SK-N-SH (cell line): ENCODE measurements around the gene PDGFB. TPM values are rescaled to one million over a fixed set of nuclear protein-coding genes. Genes with fewer than 3 reads are reported as not detected.

Experiments used
- CTCF ChIA-PET: fragments of 300-600, 350-600 bp; formaldehyde crosslinking; extraction: SDS; loops from one replicate; lab custom pipeline; 2021; lab: Yijun Ruan, JAX
- POLR2A ChIA-PET: fragments of 350-600 bp; sonication (Branson Sonifier 250); formaldehyde crosslinking; extraction: SDS; loops from one replicate; lab custom pipeline; 2020; ENCODE audit warnings: antibody characterized with exemption, inconsistent platforms; lab: Yijun Ruan, JAX
- DNase-seq: peaks from one replicate; pipeline ENCODE4 v3.0.0; 2012
- H2AFZ ChIP-seq: fragments of 200-600 bp; sonication (generic); 2 replicates; pipeline ENCODE4 v1.8.1; 2016; ENCODE audit warnings: antibody characterized with exemption, mild to moderate bottlenecking, low read depth
- H3F3A ChIP-seq: fragments of 200-600 bp; sonication (generic); replicated peaks from 2 replicates; pipeline ENCODE3; 2016; ENCODE audit warnings: antibody characterized with exemption, mild to moderate bottlenecking; ENCODE audit not compliant: insufficient read depth
- H3K27ac ChIP-seq, 2 experiments: fragments of 200-500 bp in 1 of 2; fragments of 200-600 bp in 1 of 2; sonication (Bioruptor generic) in 1 of 2; sonication (generic), shearing (Covaris generic) in 1 of 2; 2 replicates each; pipeline versions ENCODE4 v1.5.1 to v1.6.1; 2014 to 2016; ENCODE audit warnings: low read depth in 2 of 2, inconsistent platforms in 1 of 2, low read length in 1 of 2, mild to moderate bottlenecking in 1 of 2, mixed read lengths in 1 of 2
- H3K27me3 ChIP-seq: fragments of 200-600 bp; sonication (generic), shearing (Covaris generic); 2 replicates; pipeline ENCODE4 v1.6.1; 2016; ENCODE audit warnings: mixed run types; ENCODE audit not compliant: insufficient read depth
- H3K36me3 ChIP-seq, 2 experiments: fragments of 200-500 bp in 1 of 2; fragments of 200-600 bp in 1 of 2; sonication (Bioruptor generic) in 1 of 2; sonication (generic) in 1 of 2; replicated peaks in 1 of 2; 2 replicates each; pipeline versions ENCODE3 to v1.5.1; 2014 to 2016; ENCODE audit warnings: low read length in 1 of 2, mild to moderate bottlenecking in 1 of 2; ENCODE audit not compliant: insufficient read depth in 2 of 2, control insufficient read depth in 1 of 2
- H3K4me1 ChIP-seq, 2 experiments: fragments of 200-500 bp in 1 of 2; fragments of 200-600 bp in 1 of 2; sonication (Bioruptor generic) in 1 of 2; sonication (generic), shearing (Covaris generic) in 1 of 2; 2 replicates each; pipeline versions ENCODE4 v1.5.1 to v1.6.1; 2014 to 2016; ENCODE audit warnings: low read depth in 1 of 2, low read length in 1 of 2, mixed run types in 1 of 2; ENCODE audit not compliant: insufficient read depth in 2 of 2, control insufficient read depth in 1 of 2
- H3K4me2 ChIP-seq: fragments of 200-600 bp; sonication (generic), shearing (Covaris generic); 2 replicates; pipeline ENCODE4 v1.6.1; 2017; ENCODE audit warnings: mixed run types
- H3K4me3 ChIP-seq, 2 experiments: fragments of 200-500 bp in 1 of 2; fragments of 200-600 bp in 1 of 2; sonication (Bioruptor generic) in 1 of 2; sonication (generic), shearing (Covaris generic) in 1 of 2; 2 replicates each; pipeline versions ENCODE4 v1.5.1 to v1.8.1; 2014 to 2016; ENCODE audit warnings: low read depth in 2 of 2, inconsistent platforms in 1 of 2, low read length in 1 of 2, mild to moderate bottlenecking in 1 of 2, mixed read lengths in 1 of 2, moderate library complexity in 1 of 2
- H3K79me2 ChIP-seq: fragments of 200-600 bp; sonication (generic); 2 replicates; pipeline ENCODE4 v1.8.1; 2017; ENCODE audit warnings: mild to moderate bottlenecking; ENCODE audit not compliant: insufficient read depth
- H3K9ac ChIP-seq: fragments of 200-600 bp; sonication (generic); 2 replicates; pipeline ENCODE4 v1.6.1; 2017; ENCODE audit warnings: mixed run types
- H3K9me2 ChIP-seq: fragments of 200-600 bp; sonication (generic); 2 replicates; pipeline ENCODE4 v1.6.1; 2017; ENCODE audit warnings: mixed run types
- H3K9me3 ChIP-seq: fragments of 200-600 bp; sonication (generic); 2 replicates; pipeline ENCODE4 v1.6.1; 2017; ENCODE audit warnings: mixed run types, mild to moderate bottlenecking, moderate library complexity
- H4K20me1 ChIP-seq: fragments of 200-600 bp; sonication (generic); 2 replicates; pipeline ENCODE4 v1.6.1; 2017; ENCODE audit warnings: mild to moderate bottlenecking, mixed run types; ENCODE audit not compliant: insufficient read depth
- EZH2phosphoT487 ChIP-seq: fragments of 200-600 bp; sonication (generic); IDR thresholded peaks from 2 replicates; pipeline ENCODE4 v1.6.1; 2017; ENCODE audit warnings: low read depth, mixed run types, mild to moderate bottlenecking, antibody characterized with exemption, moderate library complexity, borderline replicate concordance
- FOSL2 ChIP-seq: IDR thresholded peaks from 2 replicates; pipeline ENCODE4 v1.4.0; 2012; ENCODE audit warnings: low read depth, mild to moderate bottlenecking, moderate library complexity, borderline replicate concordance
- FOXM1 ChIP-seq: IDR thresholded peaks from 2 replicates; pipeline ENCODE4 v1.4.0; 2012; ENCODE audit warnings: low read depth, mild to moderate bottlenecking
- GABPA ChIP-seq: IDR thresholded peaks from 2 replicates; pipeline ENCODE4 v1.4.0; 2012; ENCODE audit warnings: low read depth, mild to moderate bottlenecking
- GATA2 ChIP-seq: sonication (generic); formaldehyde crosslinking; IDR thresholded peaks from 2 replicates; pipeline ENCODE4 v1.5.0; 2020; ENCODE audit warnings: mild to moderate bottlenecking, missing genetic modification reagents
- MEF2A ChIP-seq: IDR thresholded peaks from 2 replicates; pipeline ENCODE4 v1.4.0; 2012; ENCODE audit warnings: low read depth, borderline replicate concordance
- MXI1 ChIP-seq: IDR thresholded peaks from 2 replicates; pipeline ENCODE4 v1.6.1; 2012; ENCODE audit warnings: mild to moderate bottlenecking, low read depth, low read length, improper control_type of control experiment
- NRF1 ChIP-seq: IDR thresholded peaks from 2 replicates; pipeline ENCODE4 v1.6.1; 2012; ENCODE audit warnings: low read depth, mild to moderate bottlenecking, low read length
- POLR2AphosphoS5 ChIP-seq: IDR thresholded peaks from 2 replicates; pipeline ENCODE4 v1.6.1; 2012; ENCODE audit warnings: low read depth, low read length
- RAD21 ChIP-seq: IDR thresholded peaks from 2 replicates; pipeline ENCODE4 v1.6.1; 2012; ENCODE audit warnings: mild to moderate bottlenecking, low read length
- RCOR1 ChIP-seq: fragments of 150-350 bp; IDR thresholded peaks from 2 replicates; pipeline ENCODE4 v1.6.1; 2017; ENCODE audit warnings: antibody characterized with exemption, low read length
- RXRA ChIP-seq: IDR thresholded peaks from 2 replicates; pipeline ENCODE4 v1.4.0; 2012; ENCODE audit warnings: low read depth, mild to moderate bottlenecking, borderline replicate concordance
- TAF1 ChIP-seq: IDR thresholded peaks from 2 replicates; pipeline ENCODE4 v1.6.1; 2012; ENCODE audit warnings: low read depth, mild to moderate bottlenecking, low read length, moderate library complexity, borderline replicate concordance
- TCF12 ChIP-seq: IDR thresholded peaks from 2 replicates; pipeline ENCODE4 v1.4.0; 2012
- WGBS: methylation state at CpG from one replicate; pipeline ENCODE4 v1.1.6; 2017; ENCODE audit warnings: low lambda C conversion rate; 5-methylcytosine and 5-hydroxymethylcytosine counted together
- polyA plus RNA-seq, 3 experiments: library from polyadenylated mRNA; depleted of rRNA; stranded (reverse); fragments of >200 nt; gene quantifications; 2 replicates each; pipeline ENCODE4 v1.2.3, GENCODE V29; 2012
- TF ChIP-seq, protein P1 (sequence below): IDR thresholded peaks from 2 replicates; pipeline ENCODE4 v1.4.0; 2012; ENCODE audit warnings: low read depth, borderline replicate concordance
- TF ChIP-seq, protein P2 (sequence below): IDR thresholded peaks from 2 replicates; pipeline ENCODE4 v1.6.1; 2012; ENCODE audit warnings: mild to moderate bottlenecking, low read depth, low read length, moderate library complexity
- TF ChIP-seq, protein P3 (sequence below): IDR thresholded peaks from 2 replicates; pipeline ENCODE4 v1.4.0; 2012; ENCODE audit warnings: low read depth
- TF ChIP-seq, protein P4 (sequence below): fragments of 150-350 bp; IDR thresholded peaks from 2 replicates; pipeline ENCODE4 v1.6.1; 2017; ENCODE audit warnings: antibody characterized with exemption, low read length, low read depth, borderline replicate concordance
- TF ChIP-seq, protein P5 (sequence below): IDR thresholded peaks from 2 replicates; pipeline ENCODE4 v1.4.0; 2012; ENCODE audit warnings: low read depth, borderline replicate concordance

PDGFB gene
- polyA plus RNA-seq, 1 of the 3 experiments (the other 2 are of a cell fraction) = 0.44 TPM

DNA sequence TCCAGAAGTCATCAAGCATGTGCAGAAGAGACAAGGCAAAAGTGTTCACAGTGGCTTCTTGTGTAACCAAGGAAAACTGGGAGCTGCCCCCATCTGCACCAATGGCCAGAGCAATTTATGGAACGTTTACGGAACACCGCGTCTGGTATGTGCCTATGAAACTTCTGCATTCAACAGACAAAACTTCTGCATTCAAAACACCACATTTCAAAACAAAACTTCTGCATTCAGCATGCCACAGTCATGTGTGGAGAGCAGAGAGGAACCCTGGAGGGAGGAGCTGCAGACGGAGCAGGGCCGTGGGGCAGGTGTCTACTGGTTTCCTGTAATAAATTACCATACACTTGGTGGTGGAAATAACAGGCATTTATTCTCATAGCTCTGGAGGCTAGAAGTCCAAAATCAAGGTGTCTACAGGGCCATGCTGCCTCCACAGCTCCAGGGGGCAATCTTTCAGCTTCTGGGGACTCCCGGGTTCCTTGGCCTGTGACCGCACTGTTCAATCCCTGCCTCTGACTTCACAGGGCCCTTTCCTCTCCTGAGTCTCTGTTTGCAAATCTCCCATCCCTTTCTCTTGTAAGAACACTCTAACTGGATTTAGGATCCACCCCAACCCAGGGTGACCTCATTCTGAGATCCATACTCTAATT lies 42.4 kb upstream of the PDGFB start:
- no peaks in the 10 kb centered on the region for H4K20me1 ChIP-seq
- no peaks in the 10 kb centered on the region for H3K9me3 ChIP-seq
- no peak overlapping the region for H3K4me2 ChIP-seq
- peaks cover 4 to 7% of the 10 kb centered on the region in 2 experiments; a peak in 3 of 4 replicates for H3K4me1 ChIP-seq
- WGBS = 100% methylated on average over 3 of the region's 8 CpGs
- no peak for DNase-seq
- POLR2A ChIA-PET = no interaction called here
- H3K4me3 ChIP-seq = no peak overlapping the region
- no peak overlapping the region for H3K9ac ChIP-seq
- H2AFZ ChIP-seq = no peak overlapping the region
- H3K36me3 ChIP-seq = no peaks in the 10 kb centered on the region
- no peak for TF ChIP-seq EZH2phosphoT487
- no peak for TF ChIP-seq MEF2A
- TF ChIP-seq, protein P1, sequence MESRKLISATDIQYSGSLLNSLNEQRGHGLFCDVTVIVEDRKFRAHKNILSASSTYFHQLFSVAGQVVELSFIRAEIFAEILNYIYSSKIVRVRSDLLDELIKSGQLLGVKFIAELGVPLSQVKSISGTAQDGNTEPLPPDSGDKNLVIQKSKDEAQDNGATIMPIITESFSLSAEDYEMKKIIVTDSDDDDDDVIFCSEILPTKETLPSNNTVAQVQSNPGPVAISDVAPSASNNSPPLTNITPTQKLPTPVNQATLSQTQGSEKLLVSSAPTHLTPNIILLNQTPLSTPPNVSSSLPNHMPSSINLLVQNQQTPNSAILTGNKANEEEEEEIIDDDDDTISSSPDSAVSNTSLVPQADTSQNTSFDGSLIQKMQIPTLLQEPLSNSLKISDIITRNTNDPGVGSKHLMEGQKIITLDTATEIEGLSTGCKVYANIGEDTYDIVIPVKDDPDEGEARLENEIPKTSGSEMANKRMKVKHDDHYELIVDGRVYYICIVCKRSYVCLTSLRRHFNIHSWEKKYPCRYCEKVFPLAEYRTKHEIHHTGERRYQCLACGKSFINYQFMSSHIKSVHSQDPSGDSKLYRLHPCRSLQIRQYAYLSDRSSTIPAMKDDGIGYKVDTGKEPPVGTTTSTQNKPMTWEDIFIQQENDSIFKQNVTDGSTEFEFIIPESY = no peak
- TF ChIP-seq MXI1 = no peak
- no peak for TF ChIP-seq FOSL2
- TF ChIP-seq NRF1 = no peak
- TF ChIP-seq GATA2 (CRISPR knock-in tag) = no peak
- TF ChIP-seq, protein P2, sequence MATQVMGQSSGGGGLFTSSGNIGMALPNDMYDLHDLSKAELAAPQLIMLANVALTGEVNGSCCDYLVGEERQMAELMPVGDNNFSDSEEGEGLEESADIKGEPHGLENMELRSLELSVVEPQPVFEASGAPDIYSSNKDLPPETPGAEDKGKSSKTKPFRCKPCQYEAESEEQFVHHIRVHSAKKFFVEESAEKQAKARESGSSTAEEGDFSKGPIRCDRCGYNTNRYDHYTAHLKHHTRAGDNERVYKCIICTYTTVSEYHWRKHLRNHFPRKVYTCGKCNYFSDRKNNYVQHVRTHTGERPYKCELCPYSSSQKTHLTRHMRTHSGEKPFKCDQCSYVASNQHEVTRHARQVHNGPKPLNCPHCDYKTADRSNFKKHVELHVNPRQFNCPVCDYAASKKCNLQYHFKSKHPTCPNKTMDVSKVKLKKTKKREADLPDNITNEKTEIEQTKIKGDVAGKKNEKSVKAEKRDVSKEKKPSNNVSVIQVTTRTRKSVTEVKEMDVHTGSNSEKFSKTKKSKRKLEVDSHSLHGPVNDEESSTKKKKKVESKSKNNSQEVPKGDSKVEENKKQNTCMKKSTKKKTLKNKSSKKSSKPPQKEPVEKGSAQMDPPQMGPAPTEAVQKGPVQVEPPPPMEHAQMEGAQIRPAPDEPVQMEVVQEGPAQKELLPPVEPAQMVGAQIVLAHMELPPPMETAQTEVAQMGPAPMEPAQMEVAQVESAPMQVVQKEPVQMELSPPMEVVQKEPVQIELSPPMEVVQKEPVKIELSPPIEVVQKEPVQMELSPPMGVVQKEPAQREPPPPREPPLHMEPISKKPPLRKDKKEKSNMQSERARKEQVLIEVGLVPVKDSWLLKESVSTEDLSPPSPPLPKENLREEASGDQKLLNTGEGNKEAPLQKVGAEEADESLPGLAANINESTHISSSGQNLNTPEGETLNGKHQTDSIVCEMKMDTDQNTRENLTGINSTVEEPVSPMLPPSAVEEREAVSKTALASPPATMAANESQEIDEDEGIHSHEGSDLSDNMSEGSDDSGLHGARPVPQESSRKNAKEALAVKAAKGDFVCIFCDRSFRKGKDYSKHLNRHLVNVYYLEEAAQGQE = no peak
- TF ChIP-seq, protein P3, sequence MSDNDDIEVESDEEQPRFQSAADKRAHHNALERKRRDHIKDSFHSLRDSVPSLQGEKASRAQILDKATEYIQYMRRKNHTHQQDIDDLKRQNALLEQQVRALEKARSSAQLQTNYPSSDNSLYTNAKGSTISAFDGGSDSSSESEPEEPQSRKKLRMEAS = no peak
- no peak for TF ChIP-seq GABPA
- TF ChIP-seq, all 33 proteins: peak for 0
- Histone ChIP-seq H3K27me3 (no peaks in the 10 kb centered on the region), H3K79me2 (no peaks in the 10 kb centered on the region), H3F3A (no peaks in the 10 kb centered on the region), H3K27ac (no peak overlapping the region), H3K9me2 (no peaks in the 10 kb centered on the region)
- CTCF ChIA-PET = no interaction called here

DNA sequence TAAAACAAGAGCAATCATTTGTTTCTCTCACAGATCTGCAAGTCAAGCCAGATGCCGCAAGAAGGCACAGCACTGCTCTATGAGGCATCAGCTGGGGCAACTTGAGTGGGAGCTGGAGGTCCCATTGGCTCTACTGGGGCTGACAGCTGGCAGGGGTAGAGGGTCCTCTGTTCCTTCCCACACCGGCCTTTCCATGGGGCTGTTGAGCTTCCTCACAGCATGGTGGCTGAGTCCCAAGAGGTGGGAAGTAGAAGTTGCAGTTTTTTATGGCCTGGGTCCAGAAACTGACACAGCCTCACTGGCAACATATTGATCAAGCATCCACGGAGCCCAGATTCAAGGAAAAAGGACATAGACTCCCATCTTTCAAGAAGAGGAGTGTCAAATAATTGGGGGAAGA lies 40.2 kb upstream of the PDGFB start:
- CTCF ChIA-PET = no interaction called here
- DNase-seq = no peak
- Histone ChIP-seq H2AFZ (no peak overlapping the region), H3K27me3 (no peaks in the 10 kb centered on the region), H3K27ac (no peak overlapping the region), H3K4me2 (no peak overlapping the region), H3F3A (no peaks in the 10 kb centered on the region), H4K20me1 (no peaks in the 10 kb centered on the region), H3K36me3 (no peaks in the 10 kb centered on the region), H3K4me3 (no peak overlapping the region), H3K9ac (no peak overlapping the region), H3K9me3 (no peaks in the 10 kb centered on the region), H3K4me1 (peaks cover 0 to 7% of the 10 kb centered on the region in 2 experiments; a peak in 1 of 4 replicates), H3K79me2 (no peaks in the 10 kb centered on the region), H3K9me2 (no peaks in the 10 kb centered on the region)
- POLR2A ChIA-PET = no interaction called here
- WGBS = 81% methylated on average over 3 of the region's 3 CpGs
- TF ChIP-seq, protein P4, sequence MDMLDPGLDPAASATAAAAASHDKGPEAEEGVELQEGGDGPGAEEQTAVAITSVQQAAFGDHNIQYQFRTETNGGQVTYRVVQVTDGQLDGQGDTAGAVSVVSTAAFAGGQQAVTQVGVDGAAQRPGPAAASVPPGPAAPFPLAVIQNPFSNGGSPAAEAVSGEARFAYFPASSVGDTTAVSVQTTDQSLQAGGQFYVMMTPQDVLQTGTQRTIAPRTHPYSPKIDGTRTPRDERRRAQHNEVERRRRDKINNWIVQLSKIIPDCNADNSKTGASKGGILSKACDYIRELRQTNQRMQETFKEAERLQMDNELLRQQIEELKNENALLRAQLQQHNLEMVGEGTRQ = no peak
- TF ChIP-seq RXRA = no peak
- TF ChIP-seq RAD21 = no peak
- TF ChIP-seq GABPA = no peak
- TF ChIP-seq FOXM1 = no peak
- no peak for TF ChIP-seq TAF1
- no peak for TF ChIP-seq TCF12
- no peak for TF ChIP-seq RCOR1
- TF ChIP-seq, protein P3 = no peak
- TF ChIP-seq MEF2A = no peak
- TF ChIP-seq, protein P5, sequence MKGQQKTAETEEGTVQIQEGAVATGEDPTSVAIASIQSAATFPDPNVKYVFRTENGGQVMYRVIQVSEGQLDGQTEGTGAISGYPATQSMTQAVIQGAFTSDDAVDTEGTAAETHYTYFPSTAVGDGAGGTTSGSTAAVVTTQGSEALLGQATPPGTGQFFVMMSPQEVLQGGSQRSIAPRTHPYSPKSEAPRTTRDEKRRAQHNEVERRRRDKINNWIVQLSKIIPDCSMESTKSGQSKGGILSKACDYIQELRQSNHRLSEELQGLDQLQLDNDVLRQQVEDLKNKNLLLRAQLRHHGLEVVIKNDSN = no peak
- TF ChIP-seq POLR2AphosphoS5 = no peak
- no peak for TF ChIP-seq EZH2phosphoT487
